Tibial nerve (tissue), 4 donors: Measurements from ENCODE around the gene GRIK5. TPM values are rescaled to one million over a fixed set of nuclear protein-coding genes. Genes with fewer than 3 reads are reported as not detected.
"Not testable (repeated sequence)": the region's sequence is repeated elsewhere in the genome, so short reads cannot be mapped to it uniquely, and the experiment has no call there.

Experiments
- DNase-seq, 2 donors: peaks; one replicate each; pipeline ENCODE4 v3.0.0-alpha.2; 2019; ENCODE audit warnings: low spot score in 2 of 2
- H3K27ac ChIP-seq, 4 donors: fragments of 200-600 bp; sonication (generic) in 3 of 4; one replicate each; pipeline ENCODE4 v1.5.1; 2017 to 2019; ENCODE audit warnings: mild to moderate bottlenecking in 1 of 4
- H3K27me3 ChIP-seq, 2 donors: fragments of 200-600 bp; sonication (generic) in 1 of 2; one replicate each; pipeline versions ENCODE4 v1.5.1 to v1.6.0; 2017 to 2019
- H3K36me3 ChIP-seq, 3 donors: fragments of 200-600 bp; sonication (generic); one replicate each; pipeline ENCODE4 v1.5.1; 2018 to 2019
- H3K4me1 ChIP-seq, 4 donors: fragments of 200-600 bp; sonication (generic) in 3 of 4; one replicate each; pipeline ENCODE4 v1.5.1; 2017 to 2019
- H3K4me3 ChIP-seq, 4 donors: fragments of 200-600 bp; sonication (generic) in 3 of 4; one replicate each; pipeline ENCODE4 v1.5.1; 2017 to 2019; ENCODE audit warnings: mild to moderate bottlenecking in 1 of 4, moderate library complexity in 1 of 4
- H3K9me3 ChIP-seq, 4 donors: fragments of 200-600 bp; sonication (generic) in 3 of 4; one replicate each; pipeline ENCODE4 v1.5.1; 2017 to 2019
- CTCF ChIP-seq, 5 experiments: fragments of 200-600 bp in 3 of 5; fragments of 450-650 bp in 2 of 5; sonication (generic) in 3 of 5; IDR thresholded peaks; one replicate each; pipeline ENCODE4 v1.5.1; 2016 to 2019; ENCODE audit warnings: antibody characterized with exemption in 5 of 5, mild to moderate bottlenecking in 3 of 5, moderate library complexity in 2 of 5
- EP300 ChIP-seq, 2 donors: sonication (generic); formaldehyde crosslinking; IDR thresholded peaks; one replicate each; pipeline ENCODE4 v1.6.1; 2017; ENCODE audit warnings: antibody characterized with exemption in 2 of 2, mild to moderate bottlenecking in 1 of 2
- POLR2A ChIP-seq, 2 donors: fragments of 450-650 bp; IDR thresholded peaks; one replicate each; pipeline ENCODE4 v1.6.1; 2017; ENCODE audit warnings: antibody characterized with exemption in 2 of 2, mild to moderate bottlenecking in 2 of 2, moderate library complexity in 2 of 2
- WGBS, 2 donors: methylation state at CpG; one replicate each; pipeline ENCODE4 v1.1.5; 2018; 5-methylcytosine and 5-hydroxymethylcytosine counted together
- total RNA-seq, 4 donors: library from RNA; depleted of rRNA; stranded (reverse); fragments of >200 nt; gene quantifications; one replicate each; pipeline ENCODE4 v1.1.0, GENCODE V29; 2016

The GRIK5 gene
- total RNA-seq, 4 donors from 2014 or later, result 2.4 to 12.0 (median 3.2) TPM

- DNase-seq, result no peak
- no peak overlapping the region for H3K4me3 ChIP-seq
- H3K27me3 ChIP-seq, result peaks cover 3 to 96% of the 10 kb centered on the region in 2 donors
- peaks cover 0 to 7% (median 2%) of the 10 kb centered on the region in 3 donors for H3K36me3 ChIP-seq
- no peak overlapping the region for H3K27ac ChIP-seq
- no peaks in the 10 kb centered on the region for H3K9me3 ChIP-seq
- WGBS, 2 donors, result 35 to 39% methylated on average over 12 of the region's 12 CpGs
- TF ChIP-seq CTCF (IDR thresholded peaks at IDR 0.05) (no peak), EP300 (IDR thresholded peaks at IDR 0.05) (no peak), POLR2A (IDR thresholded peaks at IDR 0.05) (no peak)
- peaks cover 0 to 30% (median 8%) of the 10 kb centered on the region in 4 donors for H3K4me1 ChIP-seq
Observed at GRCh38 chr19:41995959-41996797, 73.8 kb downstream of the GRIK5 start.

- H3K27me3 ChIP-seq, result peaks cover 3 to 95% of the 10 kb centered on the region in 2 donors
- peaks cover 0 to 30% (median 8%) of the 10 kb centered on the region in 4 donors for H3K4me1 ChIP-seq
- no peak overlapping the region for H3K4me3 ChIP-seq
- WGBS, 2 donors, result 82 to 86% methylated on average over 19 of the region's 19 CpGs
- TF ChIP-seq POLR2A (IDR thresholded peaks at IDR 0.05) (no peak), EP300 (IDR thresholded peaks at IDR 0.05) (no peak), CTCF (IDR thresholded peaks at IDR 0.05) (no peak)
- no peak for DNase-seq
- H3K9me3 ChIP-seq, result no peaks in the 10 kb centered on the region
- peaks cover 0 to 2% (median 0%) of the 10 kb centered on the region in 3 donors for H3K36me3 ChIP-seq
- H3K27ac ChIP-seq, result no peak overlapping the region
Observed at GRCh38 chr19:41994994-41995958, 74.7 kb downstream of the GRIK5 start.

GRCh38 chr19:41994521-41994971 lies 75.5 kb downstream of the GRIK5 start:
- Histone ChIP-seq H3K4me3 (peak overlapping the region in 2 of 4 donors; percentile 48 to 50), H3K27me3 (peaks cover 3 to 88% of the 10 kb centered on the region in 2 donors), H3K9me3 (no peaks in the 10 kb centered on the region), H3K4me1 (peaks cover 0 to 30% (median 8%) of the 10 kb centered on the region in 4 donors), H3K36me3 (peaks cover 0 to 2% (median 0%) of the 10 kb centered on the region in 3 donors), H3K27ac (no peak overlapping the region)
- 15 to 20% methylated on average over 13 of the region's 13 CpGs for WGBS, 2 donors
- no peak for TF ChIP-seq POLR2A (IDR thresholded peaks at IDR 0.05)
- TF ChIP-seq EP300 (IDR thresholded peaks at IDR 0.05), result no peak
- TF ChIP-seq CTCF (IDR thresholded peaks at IDR 0.05), result no peak
- DNase-seq, result no peak

- Histone ChIP-seq H3K27me3 (peaks cover 3 to 82% of the 10 kb centered on the region in 2 donors), H3K9me3 (no peaks in the 10 kb centered on the region), H3K36me3 (peaks cover 0 to 2% (median 0%) of the 10 kb centered on the region in 3 donors), H3K4me3 (peak within 1 kb of the TSS in 2 of 4 donors; percentile 48 to 50), H3K4me1 (peaks cover 0 to 27% (median 8%) of the 10 kb centered on the region in 4 donors), H3K27ac (no peak within 1 kb of the TSS)
- no peak for TF ChIP-seq CTCF (IDR thresholded peaks at IDR 0.05)
- TF ChIP-seq EP300 (IDR thresholded peaks at IDR 0.05), result no peak
- TF ChIP-seq POLR2A (IDR thresholded peaks at IDR 0.05), result no peak
- WGBS, 2 donors, result 0 to 1% methylated on average over 24 to 31 of the region's 84 CpGs
- DNase-seq, result no peak
Observed at GRCh38 chr19:41993612-41994483, 76.2 kb downstream of the GRIK5 start, which contains the start of gene ATP1A3. Gene ATP1A3 (minus strand): TSS chr19:41994230. CDS start chr19:41994076, 154 bp downstream.

- Histone ChIP-seq H3K4me1 (peaks cover 0 to 11% (median 6%) of the 10 kb centered on the region in 4 donors), H3K27me3 (peaks cover 0 to 67% of the 10 kb centered on the region in 2 donors)
- H3K36me3 ChIP-seq, H3K4me3 ChIP-seq, H3K9me3 ChIP-seq, H3K27ac ChIP-seq, DNase-seq: not testable (repeated sequence)
- WGBS, 2 donors, result 77 to 88% methylated on average over 10 to 11 of the region's 11 CpGs
Observed at GRCh38 chr19:41991925-41992569, 78.0 kb downstream of the GRIK5 start.
